GM12891 (cell line): Measurements from ENCODE around the gene CLMP.

Source experiments
- POLR2A ChIP-seq: IDR thresholded peaks from 2 replicates; pipeline ENCODE4 v1.6.1; 2011; ENCODE audit warnings: low read depth, low read length, control low read depth
- POLR2AphosphoS5 ChIP-seq: IDR thresholded peaks from 2 replicates; pipeline ENCODE4 v1.6.1; 2011; ENCODE audit warnings: low read depth, low read length, control low read depth
- POU2F2 ChIP-seq: IDR thresholded peaks from 2 replicates; pipeline ENCODE4 v1.6.1; 2011; ENCODE audit warnings: low read depth, mild to moderate bottlenecking, control low read depth, low read length, moderate library complexity
- SPI1 ChIP-seq: IDR thresholded peaks from 2 replicates; pipeline ENCODE4 v1.6.1; 2011; ENCODE audit warnings: low read depth, low read length, control low read depth
- TAF1 ChIP-seq: IDR thresholded peaks from 2 replicates; pipeline ENCODE4 v1.6.1; 2011; ENCODE audit warnings: low read depth, low read length, control low read depth

- TF ChIP-seq POLR2A: no peak
- TF ChIP-seq TAF1: no peak
- no peak for TF ChIP-seq POLR2AphosphoS5
- TF ChIP-seq SPI1: no peak
- no peak for TF ChIP-seq POU2F2
Observed at GRCh38 chr11:123143921-123144320, 51.1 kb downstream of the CLMP start.
